ENCODE results near the gene LPAR1. TPM values are rescaled to one million over a fixed set of nuclear protein-coding genes. Genes with fewer than 3 reads are reported as not detected.

LPAR1 gene
- total and polyA plus RNA-seq, 4 experiments from 2014 or later: 0.12 TPM; not detected in 3

GRCh38 chr9:111029260-111029659 is 9.0 kb downstream of the LPAR1 start:
- Mint-ChIP-seq H3K27ac (no peak overlapping the region), H3K4me3 (no peak overlapping the region), H3K4me1 (no peaks in the 10 kb centered on the region), H3K9me3 (peaks cover 0 to 14% (median 6%) of the 10 kb centered on the region in 8 donors), H3K36me3 (peaks cover 0 to 1% of the 10 kb centered on the region in 2 donors), H3K27me3 (no peaks in the 10 kb centered on the region)
- H3K4me1 ChIP-seq (ENCODE audit: insufficient read depth, low read length): no peaks in the 10 kb centered on the region
- H3K4me3 ChIP-seq (ENCODE audit: low read length in 2 of 2): no peak overlapping the region
- no peak overlapping the region for H3K27ac ChIP-seq (ENCODE audit: low read depth, low read length)
- no peaks in the 10 kb centered on the region for H3K36me3 ChIP-seq (ENCODE audit: insufficient read depth, low read length)
- no peaks in the 10 kb centered on the region for H3K9me3 ChIP-seq (ENCODE audit: control insufficient read depth in 1 of 2, low read length in 2 of 2)
- H3K27me3 ChIP-seq (ENCODE audit: insufficient read depth, low read length): no peaks in the 10 kb centered on the region
- CTCF ChIA-PET (ENCODE audit: partially characterized antibody): no interaction called here
- intact Hi-C loops (cut with micrococcal nuclease): no loop called here
- POLR2A ChIA-PET (ENCODE audit: partially characterized antibody): no interaction called here
- no peak for DNase-seq

GRCh38 chr9:111027798-111028197 is 10.5 kb downstream of the LPAR1 start:
- no peak overlapping the region for H3K4me3 Mint-ChIP-seq
- Histone ChIP-seq H3K36me3 (ENCODE audit: insufficient read depth, low read length) (no peaks in the 10 kb centered on the region), H3K4me3 (ENCODE audit: low read length in 2 of 2) (no peak overlapping the region), H3K9me3 (ENCODE audit: control insufficient read depth in 1 of 2, low read length in 2 of 2) (no peaks in the 10 kb centered on the region), H3K27me3 (ENCODE audit: insufficient read depth, low read length) (no peaks in the 10 kb centered on the region), H3K4me1 (ENCODE audit: insufficient read depth, low read length) (no peaks in the 10 kb centered on the region), H3K27ac (ENCODE audit: low read depth, low read length) (no peak overlapping the region)
- ChIA-PET POLR2A (ENCODE audit: partially characterized antibody) (no interaction called here), CTCF (ENCODE audit: partially characterized antibody) (no interaction called here)
- H3K27ac Mint-ChIP-seq: no peak overlapping the region
- peaks cover 0 to 1% of the 10 kb centered on the region in 2 donors for H3K36me3 Mint-ChIP-seq
- no peaks in the 10 kb centered on the region for H3K27me3 Mint-ChIP-seq
- peaks cover 0 to 14% (median 6%) of the 10 kb centered on the region in 8 donors for H3K9me3 Mint-ChIP-seq
- no peaks in the 10 kb centered on the region for H3K4me1 Mint-ChIP-seq
- DNase-seq: no peak
- intact Hi-C loops (cut with micrococcal nuclease): no loop called here

DNA sequence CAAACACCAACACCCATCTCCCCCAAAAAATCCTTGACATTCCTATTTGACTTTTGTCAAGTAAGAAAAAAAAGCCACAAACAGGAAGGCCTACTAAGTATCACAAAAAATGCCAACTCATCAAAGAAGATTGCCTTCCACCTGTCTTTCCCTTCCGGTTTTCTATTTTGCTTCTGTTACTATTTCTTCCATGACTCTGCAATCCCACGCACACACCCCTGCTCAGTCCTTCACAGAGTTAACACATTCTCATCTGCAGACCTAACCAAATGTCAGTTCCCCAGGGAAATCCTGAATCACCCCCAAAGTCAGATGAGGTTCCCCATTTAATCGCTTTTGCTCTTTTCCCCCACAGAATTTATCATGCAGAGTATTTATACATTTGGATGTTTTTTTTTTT is 15.1 kb downstream of the LPAR1 start:
- H3K27ac ChIP-seq (ENCODE audit: low read depth, low read length): no peak overlapping the region
- intact Hi-C loops (cut with micrococcal nuclease): no loop called here
- H3K9me3 ChIP-seq (ENCODE audit: control insufficient read depth in 1 of 2, low read length in 2 of 2): no peaks in the 10 kb centered on the region
- H3K4me1 Mint-ChIP-seq: no peaks in the 10 kb centered on the region
- H3K4me1 ChIP-seq (ENCODE audit: insufficient read depth, low read length): no peaks in the 10 kb centered on the region
- ChIA-PET CTCF (ENCODE audit: partially characterized antibody) (no interaction called here), POLR2A (ENCODE audit: partially characterized antibody) (no interaction called here)
- H3K9me3 Mint-ChIP-seq: peaks cover 0 to 10% (median 6%) of the 10 kb centered on the region in 8 donors
- no peak overlapping the region for H3K4me3 ChIP-seq (ENCODE audit: low read length in 2 of 2)
- DNase-seq: no peak
- peak overlapping the region in 1 of 7 donors; percentile 5 for H3K27ac Mint-ChIP-seq
- H3K36me3 ChIP-seq (ENCODE audit: insufficient read depth, low read length): no peaks in the 10 kb centered on the region
- no peaks in the 10 kb centered on the region for H3K27me3 Mint-ChIP-seq
- no peaks in the 10 kb centered on the region for H3K36me3 Mint-ChIP-seq
- H3K27me3 ChIP-seq (ENCODE audit: insufficient read depth, low read length): no peaks in the 10 kb centered on the region
- H3K4me3 Mint-ChIP-seq: no peak overlapping the region

GRCh38 chr9:111020594-111020993 is 17.7 kb downstream of the LPAR1 start:
- ChIA-PET CTCF (ENCODE audit: partially characterized antibody) (no interaction called here), POLR2A (ENCODE audit: partially characterized antibody) (no interaction called here)
- peaks cover 0 to 9% (median 6%) of the 10 kb centered on the region in 8 donors for H3K9me3 Mint-ChIP-seq
- Histone ChIP-seq H3K36me3 (ENCODE audit: insufficient read depth, low read length) (no peaks in the 10 kb centered on the region), H3K9me3 (ENCODE audit: control insufficient read depth in 1 of 2, low read length in 2 of 2) (no peaks in the 10 kb centered on the region), H3K27ac (ENCODE audit: low read depth, low read length) (no peak overlapping the region), H3K4me3 (ENCODE audit: low read length in 2 of 2) (no peak overlapping the region), H3K27me3 (ENCODE audit: insufficient read depth, low read length) (no peaks in the 10 kb centered on the region), H3K4me1 (ENCODE audit: insufficient read depth, low read length) (no peaks in the 10 kb centered on the region)
- H3K27me3 Mint-ChIP-seq: no peaks in the 10 kb centered on the region
- H3K27ac Mint-ChIP-seq: no peak overlapping the region
- no peak for DNase-seq
- no peaks in the 10 kb centered on the region for H3K36me3 Mint-ChIP-seq
- no peaks in the 10 kb centered on the region for H3K4me1 Mint-ChIP-seq
- intact Hi-C loops (cut with micrococcal nuclease): no loop called here
- no peak overlapping the region for H3K4me3 Mint-ChIP-seq

- Histone ChIP-seq H3K36me3 (ENCODE audit: insufficient read depth, low read length) (no peaks in the 10 kb centered on the region), H3K4me3 (ENCODE audit: low read length in 2 of 2) (no peak overlapping the region), H3K9me3 (ENCODE audit: control insufficient read depth in 1 of 2, low read length in 2 of 2) (no peaks in the 10 kb centered on the region), H3K27me3 (ENCODE audit: insufficient read depth, low read length) (no peaks in the 10 kb centered on the region), H3K4me1 (ENCODE audit: insufficient read depth, low read length) (no peaks in the 10 kb centered on the region), H3K27ac (ENCODE audit: low read depth, low read length) (no peak overlapping the region)
- no peak for DNase-seq
- peaks cover 0 to 5% (median 0%) of the 10 kb centered on the region in 8 donors for H3K9me3 Mint-ChIP-seq
- no peak overlapping the region for H3K27ac Mint-ChIP-seq
- H3K36me3 Mint-ChIP-seq: no peaks in the 10 kb centered on the region
- intact Hi-C loops (cut with micrococcal nuclease): no loop called here
- CTCF ChIA-PET (ENCODE audit: partially characterized antibody): no interaction called here
- H3K27me3 Mint-ChIP-seq: no peaks in the 10 kb centered on the region
- H3K4me3 Mint-ChIP-seq: no peak overlapping the region
- POLR2A ChIA-PET (ENCODE audit: partially characterized antibody): no interaction called here
- no peaks in the 10 kb centered on the region for H3K4me1 Mint-ChIP-seq
Observed at GRCh38 chr9:111016426-111017045, 21.7 kb downstream of the LPAR1 start.

DNA sequence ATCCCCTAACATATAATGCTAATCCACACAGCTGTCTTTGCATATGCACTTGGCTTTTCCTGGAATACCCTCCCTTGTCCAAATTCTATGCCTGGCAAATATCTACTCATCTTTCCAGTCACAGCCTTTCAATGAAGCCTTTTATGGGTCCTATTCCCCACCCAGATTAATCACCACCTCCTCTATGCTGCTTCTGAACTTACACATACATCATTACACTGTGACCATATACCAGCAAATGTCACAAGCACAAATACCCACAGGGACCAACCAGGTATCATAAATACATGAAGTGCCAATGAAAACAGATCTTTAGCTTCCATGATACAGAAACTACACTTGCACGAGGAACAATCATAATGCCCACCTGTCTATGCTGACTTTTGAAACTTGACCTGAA is 22.3 kb downstream of the LPAR1 start:
- Mint-ChIP-seq H3K4me3 (no peak overlapping the region), H3K9me3 (peaks cover 0 to 5% (median 0%) of the 10 kb centered on the region in 8 donors), H3K36me3 (no peaks in the 10 kb centered on the region), H3K27ac (no peak overlapping the region), H3K4me1 (no peaks in the 10 kb centered on the region), H3K27me3 (no peaks in the 10 kb centered on the region)
- no peaks in the 10 kb centered on the region for H3K27me3 ChIP-seq (ENCODE audit: insufficient read depth, low read length)
- H3K27ac ChIP-seq (ENCODE audit: low read depth, low read length): no peak overlapping the region
- no peaks in the 10 kb centered on the region for H3K36me3 ChIP-seq (ENCODE audit: insufficient read depth, low read length)
- intact Hi-C loops (cut with micrococcal nuclease): no loop called here
- no peak for DNase-seq
- POLR2A ChIA-PET (ENCODE audit: partially characterized antibody): no interaction called here
- CTCF ChIA-PET (ENCODE audit: partially characterized antibody): no interaction called here
- no peaks in the 10 kb centered on the region for H3K9me3 ChIP-seq (ENCODE audit: control insufficient read depth in 1 of 2, low read length in 2 of 2)
- H3K4me1 ChIP-seq (ENCODE audit: insufficient read depth, low read length): no peaks in the 10 kb centered on the region
- no peak overlapping the region for H3K4me3 ChIP-seq (ENCODE audit: low read length in 2 of 2)

DNA sequence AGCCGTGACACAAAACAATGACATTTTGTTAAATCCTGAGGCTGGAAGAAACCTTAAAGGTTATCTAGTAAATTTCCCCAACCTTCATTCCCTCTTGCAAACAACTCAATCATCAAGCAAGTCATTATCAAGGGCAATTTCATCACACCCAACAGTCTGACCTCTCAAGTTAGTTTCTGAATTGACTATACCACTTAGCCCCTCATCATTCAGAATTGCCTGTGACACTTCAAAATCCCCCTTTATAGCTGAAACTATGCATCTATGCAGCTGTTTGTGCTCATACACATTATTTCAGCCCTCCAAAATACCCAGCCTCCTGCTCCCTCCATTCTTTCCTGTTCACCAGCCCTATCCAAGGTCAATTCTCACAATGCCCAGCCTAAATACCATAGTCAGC is 24.6 kb downstream of the LPAR1 start:
- peaks cover 0 to 3% (median 0%) of the 10 kb centered on the region in 8 donors for H3K9me3 Mint-ChIP-seq
- H3K27me3 ChIP-seq (ENCODE audit: insufficient read depth, low read length): no peaks in the 10 kb centered on the region
- H3K27me3 Mint-ChIP-seq: no peaks in the 10 kb centered on the region
- no peaks in the 10 kb centered on the region for H3K4me1 ChIP-seq (ENCODE audit: insufficient read depth, low read length)
- no peaks in the 10 kb centered on the region for H3K4me1 Mint-ChIP-seq
- ChIA-PET POLR2A (ENCODE audit: partially characterized antibody) (no interaction called here), CTCF (ENCODE audit: partially characterized antibody) (no interaction called here)
- H3K4me3 ChIP-seq (ENCODE audit: low read length in 2 of 2): no peak overlapping the region
- no peak overlapping the region for H3K27ac ChIP-seq (ENCODE audit: low read depth, low read length)
- no peaks in the 10 kb centered on the region for H3K9me3 ChIP-seq (ENCODE audit: control insufficient read depth in 1 of 2, low read length in 2 of 2)
- no peak overlapping the region for H3K4me3 Mint-ChIP-seq
- intact Hi-C loops (cut with micrococcal nuclease): no loop called here
- no peaks in the 10 kb centered on the region for H3K36me3 ChIP-seq (ENCODE audit: insufficient read depth, low read length)
- no peak overlapping the region for H3K27ac Mint-ChIP-seq
- H3K36me3 Mint-ChIP-seq: no peaks in the 10 kb centered on the region
- no peak for DNase-seq

DNA sequence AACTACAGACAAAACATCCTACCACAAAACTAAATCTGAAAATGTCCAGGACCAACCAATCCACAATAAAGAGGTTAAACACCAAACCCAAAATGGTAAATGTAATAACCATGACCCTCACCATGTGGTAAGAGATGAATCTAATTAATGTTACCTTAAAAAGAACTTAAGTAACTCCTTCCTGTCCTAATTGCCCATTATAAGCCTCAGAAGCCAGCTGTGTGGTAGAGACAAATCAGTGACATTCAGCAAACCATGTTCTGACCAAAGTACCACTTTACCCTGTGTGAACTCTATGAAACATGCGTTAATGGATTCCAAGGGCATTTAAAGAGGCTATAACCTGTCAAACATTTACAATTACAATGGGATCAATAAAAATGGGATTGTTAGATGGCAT is 25.0 kb downstream of the LPAR1 start:
- CTCF ChIA-PET (ENCODE audit: partially characterized antibody): no interaction called here

More for the DNA sequence above, 25.0 kb downstream of the LPAR1 start:
- POLR2A ChIA-PET (ENCODE audit: partially characterized antibody): no interaction called here
- Histone ChIP-seq H3K4me1 (ENCODE audit: insufficient read depth, low read length) (no peaks in the 10 kb centered on the region), H3K9me3 (ENCODE audit: control insufficient read depth in 1 of 2, low read length in 2 of 2) (no peaks in the 10 kb centered on the region), H3K27ac (ENCODE audit: low read depth, low read length) (no peak overlapping the region), H3K27me3 (ENCODE audit: insufficient read depth, low read length) (no peaks in the 10 kb centered on the region), H3K4me3 (ENCODE audit: low read length in 2 of 2) (no peak overlapping the region), H3K36me3 (ENCODE audit: insufficient read depth, low read length) (no peaks in the 10 kb centered on the region)
- no peak overlapping the region for H3K27ac Mint-ChIP-seq
- no peaks in the 10 kb centered on the region for H3K4me1 Mint-ChIP-seq
- intact Hi-C loops (cut with micrococcal nuclease): no loop called here
- H3K4me3 Mint-ChIP-seq: no peak overlapping the region
- H3K9me3 Mint-ChIP-seq: peaks cover 0 to 3% (median 0%) of the 10 kb centered on the region in 8 donors
- DNase-seq: no peak
- H3K36me3 Mint-ChIP-seq: no peaks in the 10 kb centered on the region
- no peaks in the 10 kb centered on the region for H3K27me3 Mint-ChIP-seq

Data from CD4-positive, alpha-beta memory T cell (primary cell).